Astrocyte (in vitro differentiated cells and primary cell): ENCODE measurements around the gene MRPS17. TPM values are rescaled to one million over a fixed set of nuclear protein-coding genes. Genes with fewer than 3 reads are reported as not detected.

Experiments used
- DNase-seq: peaks from one replicate; pipeline ENCODE4 v3.0.0-alpha.2; 2010; ENCODE audit warnings: low read depth
- FAIRE-seq: peaks from 2 replicates; lab custom pipeline; 2011; peaks lifted over from hg19 to GRCh38; lab: Jason Lieb, UNC
- H2AFZ ChIP-seq: 2 replicates; pipeline ENCODE4 v1.6.0; 2012; ENCODE audit warnings: low read depth, low read length, inconsistent platforms
- H3K27ac ChIP-seq: 2 replicates; pipeline ENCODE4 v1.5.1; 2011; ENCODE audit warnings: low read depth, low read length, inconsistent platforms
- H3K27me3 ChIP-seq: 2 replicates; pipeline ENCODE4 v1.6.0; 2011; ENCODE audit warnings: low read length, inconsistent platforms; ENCODE audit not compliant: insufficient read depth
- H3K36me3 ChIP-seq: 2 replicates; pipeline ENCODE4 v1.5.1; 2011; ENCODE audit warnings: low read length, inconsistent platforms; ENCODE audit not compliant: insufficient read depth
- H3K4me1 ChIP-seq: 2 replicates; pipeline ENCODE4 v1.5.1; 2011; ENCODE audit warnings: low read length, inconsistent platforms; ENCODE audit not compliant: insufficient read depth
- H3K4me2 ChIP-seq: 2 replicates; pipeline ENCODE4 v1.6.0; 2012; ENCODE audit warnings: low read length, inconsistent platforms
- H3K4me3 ChIP-seq: 2 replicates; pipeline ENCODE4 v1.5.1; 2011; ENCODE audit warnings: low read depth, mild to moderate bottlenecking, low read length, inconsistent platforms; ENCODE audit not compliant: insufficient read depth
- H3K79me2 ChIP-seq: 2 replicates; pipeline ENCODE4 v1.6.0; 2012; ENCODE audit warnings: mild to moderate bottlenecking, low read length, inconsistent platforms; ENCODE audit not compliant: insufficient read depth
- H3K9ac ChIP-seq: 2 replicates; pipeline ENCODE4 v1.6.0; 2012; ENCODE audit warnings: mild to moderate bottlenecking, low read length, inconsistent platforms
- H3K9me3 ChIP-seq: 2 replicates; pipeline ENCODE4 v1.5.1; 2012; ENCODE audit warnings: low read depth, mild to moderate bottlenecking, low read length, inconsistent platforms; ENCODE audit not compliant: insufficient read depth
- H4K20me1 ChIP-seq: 2 replicates; pipeline ENCODE4 v1.6.0; 2012; ENCODE audit warnings: low read length, inconsistent platforms; ENCODE audit not compliant: insufficient read depth
- H3K27ac Mint-ChIP-seq: one replicate; pipeline ENCODE4 v1.8.0; 2021; ENCODE audit warnings: mild to moderate bottlenecking, mixed read lengths; ENCODE audit not compliant: unreplicated experiment
- H3K27me3 Mint-ChIP-seq: one replicate; pipeline ENCODE4 v1.8.0; 2021; ENCODE audit warnings: low read depth, mixed read lengths; ENCODE audit not compliant: unreplicated experiment
- H3K36me3 Mint-ChIP-seq: one replicate; pipeline ENCODE4 v1.8.0; 2021; ENCODE audit warnings: low read depth, mixed read lengths; ENCODE audit not compliant: unreplicated experiment
- H3K4me1 Mint-ChIP-seq: one replicate; pipeline ENCODE4 v1.8.0; 2021; ENCODE audit warnings: low read depth, mixed read lengths; ENCODE audit not compliant: unreplicated experiment
- H3K4me3 Mint-ChIP-seq: one replicate; pipeline ENCODE4 v1.8.0; 2021; ENCODE audit warnings: mild to moderate bottlenecking, moderate library complexity, mixed read lengths; ENCODE audit not compliant: unreplicated experiment
- H3K9me3 Mint-ChIP-seq: one replicate; pipeline ENCODE4 v1.8.0; 2021; ENCODE audit warnings: mild to moderate bottlenecking, mixed read lengths; ENCODE audit not compliant: unreplicated experiment
- CTCF ChIP-seq: IDR thresholded peaks from 2 replicates; pipeline ENCODE4 v1.5.1; 2011; ENCODE audit warnings: low read depth, mild to moderate bottlenecking, inconsistent platforms, low read length, moderate library complexity; ENCODE audit not compliant: insufficient read depth
- EZH2 ChIP-seq: IDR thresholded peaks from 2 replicates; pipeline ENCODE4 v1.6.1; 2012; ENCODE audit warnings: mild to moderate bottlenecking, low read length, inconsistent platforms; ENCODE audit not compliant: insufficient read depth
- total RNA-seq: library from RNA; stranded (reverse); gene quantifications from 2 replicates; pipeline ENCODE4 v1.2.1, GENCODE V29; 2021

MRPS17 gene
- total RNA-seq, 1 donor from 2014 or later: 15.7 TPM

GRCh38 chr7:55965805-55966421 is 14.2 kb downstream of the MRPS17 start:
- peaks cover 7% of the 10 kb centered on the region for H3K27me3 Mint-ChIP-seq
- H3K4me1 Mint-ChIP-seq: peaks cover 11% of the 10 kb centered on the region
- peaks cover 28% of the 10 kb centered on the region for H4K20me1 ChIP-seq
- no peaks in the 10 kb centered on the region for H3K27me3 ChIP-seq
- peak overlapping the region; percentile 34 for H3K4me3 ChIP-seq
- H3K9me3 ChIP-seq: no peaks in the 10 kb centered on the region
- no peak for TF ChIP-seq EZH2
- no peak for TF ChIP-seq CTCF
- H3K9me3 Mint-ChIP-seq: no peaks in the 10 kb centered on the region
- H3K9ac ChIP-seq: no peak overlapping the region
- no peak for DNase-seq
- H3K36me3 ChIP-seq: no peaks in the 10 kb centered on the region
- no peak overlapping the region for H3K27ac Mint-ChIP-seq
- no peak for FAIRE-seq
- H3K4me3 Mint-ChIP-seq: peak overlapping the region; percentile 94
- no peak overlapping the region for H2AFZ ChIP-seq
- H3K4me2 ChIP-seq: peak overlapping the region; percentile 85
- H3K27ac ChIP-seq: no peak overlapping the region
- H3K79me2 ChIP-seq: peaks cover 60% of the 10 kb centered on the region
- H3K36me3 Mint-ChIP-seq: peaks cover 13% of the 10 kb centered on the region
- peaks cover 7% of the 10 kb centered on the region for H3K4me1 ChIP-seq

DNA sequence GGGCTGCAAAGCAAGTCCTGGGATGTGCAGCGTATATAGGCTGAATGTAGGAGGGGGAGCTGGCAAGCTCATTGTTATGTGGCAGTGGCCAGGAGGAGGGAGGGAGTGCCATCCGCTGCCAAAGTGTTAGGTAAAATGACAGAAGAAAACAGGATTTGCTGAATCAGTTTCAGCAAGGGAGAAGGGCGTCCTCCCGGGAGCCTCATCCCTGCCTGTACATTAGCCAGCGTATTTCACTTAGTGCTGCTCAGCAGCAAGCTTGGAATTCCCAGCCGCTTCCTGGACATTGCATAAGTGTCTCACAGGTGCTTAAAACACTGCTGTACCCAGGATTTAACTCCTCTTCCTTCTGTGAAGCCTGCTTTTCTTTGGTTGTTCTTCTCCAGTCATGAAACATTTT is 15.2 kb downstream of the MRPS17 start:
- Mint-ChIP-seq H3K27me3 (peaks cover 7% of the 10 kb centered on the region), H3K27ac (peak overlapping the region; percentile 4), H3K4me3 (peak overlapping the region; percentile 58), H3K36me3 (peaks cover 14% of the 10 kb centered on the region), H3K4me1 (peaks cover 11% of the 10 kb centered on the region), H3K9me3 (no peaks in the 10 kb centered on the region)
- H4K20me1 ChIP-seq: peaks cover 33% of the 10 kb centered on the region
- no peaks in the 10 kb centered on the region for H3K9me3 ChIP-seq
- peaks cover 7% of the 10 kb centered on the region for H3K4me1 ChIP-seq
- peaks cover 70% of the 10 kb centered on the region for H3K79me2 ChIP-seq
- DNase-seq (no peak), FAIRE-seq (no peak)
- no peak overlapping the region for H2AFZ ChIP-seq
- H3K36me3 ChIP-seq: no peaks in the 10 kb centered on the region
- H3K9ac ChIP-seq: no peak overlapping the region
- no peak overlapping the region for H3K4me3 ChIP-seq
- H3K27ac ChIP-seq: no peak overlapping the region
- no peak for TF ChIP-seq CTCF
- no peaks in the 10 kb centered on the region for H3K27me3 ChIP-seq
- H3K4me2 ChIP-seq: no peak overlapping the region

DNA sequence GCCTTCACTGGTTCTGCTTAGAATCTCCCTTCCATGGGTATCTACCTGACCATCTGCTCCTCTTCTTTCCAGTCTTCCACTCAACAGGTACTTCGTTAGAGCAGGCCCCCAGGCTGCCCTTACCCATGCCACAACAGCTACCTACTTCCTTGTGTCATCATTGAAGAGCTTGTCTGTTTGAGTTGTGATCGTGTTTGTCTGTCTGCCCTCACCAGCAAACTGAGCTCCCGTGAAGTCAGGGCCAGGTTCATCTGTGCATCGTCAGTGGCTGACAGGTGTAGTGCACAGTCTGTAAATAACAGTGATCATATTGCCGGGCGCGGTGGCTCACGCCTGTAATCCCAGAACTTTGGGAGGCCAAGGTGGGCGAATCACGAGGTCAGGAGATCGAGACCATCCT is 17.7 kb downstream of the MRPS17 start:
- H3K9me3 Mint-ChIP-seq: no peaks in the 10 kb centered on the region
- Histone ChIP-seq H3K9me3 (no peaks in the 10 kb centered on the region), H3K9ac (no peak overlapping the region), H3K27me3 (no peaks in the 10 kb centered on the region), H3K4me1 (peaks cover 7% of the 10 kb centered on the region), H2AFZ (no peak overlapping the region), H3K36me3 (no peaks in the 10 kb centered on the region), H3K4me3 (no peak overlapping the region), H3K79me2 (peaks cover 88% of the 10 kb centered on the region), H3K4me2 (no peak overlapping the region), H3K27ac (no peak overlapping the region), H4K20me1 (peaks cover 47% of the 10 kb centered on the region)
- H3K27ac Mint-ChIP-seq: no peak overlapping the region
- peaks cover 14% of the 10 kb centered on the region for H3K36me3 Mint-ChIP-seq
- no peak for DNase-seq
- H3K27me3 Mint-ChIP-seq: no peaks in the 10 kb centered on the region
- no peak for TF ChIP-seq EZH2
- no peak for TF ChIP-seq CTCF
- H3K4me3 Mint-ChIP-seq: no peak overlapping the region
- FAIRE-seq: no peak
- H3K4me1 Mint-ChIP-seq: peaks cover 8% of the 10 kb centered on the region
